GM12878 (cell line): Measurements from ENCODE around the gene ABHD2. TPM values are rescaled to one million over a fixed set of nuclear protein-coding genes. Genes with fewer than 3 reads are reported as not detected.

Source experiments
- ATAC-seq: fragments of 200-7000 bp; cut with Tn5 transposase; 3 replicates; pipeline ENCODE4 v1.9.1; 2020; ENCODE audit warnings: mild to moderate bottlenecking, moderate library complexity
- BruUV-seq: library from RNA; stranded (reverse); fragments of 400-500 nt; replicated peaks from 2 replicates; lab custom pipeline; 2021; lab: Mats Ljungman, UMichigan
- CTCF ChIA-PET: fragments of 300-600 bp; sonication (Branson Sonifier 250); formaldehyde crosslinking; extraction: SDS; loops from one replicate; lab custom pipeline; 2021; ENCODE audit warnings: inconsistent platforms; lab: Yijun Ruan, JAX
- POLR2A ChIA-PET: fragments of 350-600 bp; formaldehyde crosslinking; extraction: SDS; loops from one replicate; lab custom pipeline; 2021; ENCODE audit warnings: inconsistent platforms; lab: Charles Lee
- RAD21 ChIA-PET: fragments of 300-600 bp; sonication (Branson Sonifier 250); formaldehyde crosslinking; loops from one replicate; lab custom pipeline; 2023; ENCODE audit warnings: antibody characterized with exemption; ENCODE audit not compliant: unreplicated experiment; lab: Charles Lee
- SMC1A ChIA-PET: fragments of 300-600 bp; sonication (Branson Sonifier 250); formaldehyde crosslinking; loops from one replicate; lab custom pipeline; 2023; ENCODE audit not compliant: unreplicated experiment, uncharacterized antibody; lab: Charles Lee
- DNase-seq: peaks from one replicate; pipeline ENCODE4 v3.0.0-alpha.2; 2011; ENCODE audit warnings: low read depth, low spot score
- FAIRE-seq: peaks from 3 replicates; lab custom pipeline; 2011; peaks lifted over from hg19 to GRCh38; lab: Jason Lieb, UNC
- H2AFZ ChIP-seq: 2 replicates; pipeline ENCODE4 v1.6.0; 2011; ENCODE audit warnings: low read depth, low read length, control low read depth; ENCODE audit not compliant: control insufficient read depth
- H3K27ac ChIP-seq: 2 replicates; pipeline ENCODE4 v1.5.1; 2011; ENCODE audit warnings: control low read depth; ENCODE audit not compliant: control insufficient read depth, insufficient read depth
- H3K27me3 ChIP-seq, 2 experiments: replicated peaks in 1 of 2; 2 replicates each; pipeline versions ENCODE4 v1.6.0 to v1.6.1; 2011; ENCODE audit warnings: low read length in 1 of 2; ENCODE audit not compliant: control insufficient read depth in 2 of 2, insufficient read depth in 2 of 2
- H3K36me3 ChIP-seq, 2 experiments: 2 replicates each; pipeline ENCODE4 v1.5.1; 2011; ENCODE audit warnings: low read length in 1 of 2; ENCODE audit not compliant: control insufficient read depth in 2 of 2, insufficient read depth in 2 of 2
- H3K4me1 ChIP-seq: 2 replicates; pipeline ENCODE4 v1.6.1; 2011; ENCODE audit warnings: mild to moderate bottlenecking, low read length, moderate library complexity, mixed read lengths; ENCODE audit not compliant: control insufficient read depth, insufficient read depth
- H3K4me2 ChIP-seq: 2 replicates; pipeline ENCODE4 v1.6.0; 2011; ENCODE audit warnings: control low read depth; ENCODE audit not compliant: control insufficient read depth, insufficient read depth
- H3K4me3 ChIP-seq: fragments of 200-600 bp; sonication (generic); 2 replicates; pipeline ENCODE4 v1.5.1; 2016
- H3K79me2 ChIP-seq: 2 replicates; pipeline ENCODE4 v1.6.0; 2011; ENCODE audit warnings: low read length; ENCODE audit not compliant: control insufficient read depth, insufficient read depth
- H3K9ac ChIP-seq: 2 replicates; pipeline ENCODE4 v1.8.0; 2011; ENCODE audit warnings: low read length, control low read depth, mixed read lengths; ENCODE audit not compliant: control insufficient read depth, insufficient read depth
- H3K9me3 ChIP-seq: replicated peaks from 3 replicates; pipeline ENCODE4 v1.5.1; 2011; ENCODE audit warnings: mild to moderate bottlenecking, low read length; ENCODE audit not compliant: control insufficient read depth, insufficient read depth
- H4K20me1 ChIP-seq: 2 replicates; pipeline ENCODE4 v1.6.0; 2011; ENCODE audit not compliant: control insufficient read depth, insufficient read depth
- ATF3 ChIP-seq: IDR thresholded peaks from 2 replicates; pipeline ENCODE4 v1.6.1; 2011; ENCODE audit warnings: low read depth, mild to moderate bottlenecking, low read length, moderate library complexity, borderline replicate concordance; ENCODE audit errors: extremely low read depth
- CHD1 ChIP-seq: IDR thresholded peaks from 2 replicates; pipeline ENCODE4 v1.6.1; 2012; ENCODE audit warnings: low read depth, low read length, improper control_type of control experiment
- E2F8 ChIP-seq: fragments of 450-650 bp; IDR thresholded peaks from 2 replicates; pipeline ENCODE4 v1.6.1; 2018; ENCODE audit warnings: mild to moderate bottlenecking, low read depth, moderate library complexity; ENCODE audit not compliant: partially characterized antibody
- EED ChIP-seq: sonication (generic); IDR thresholded peaks from 2 replicates; pipeline ENCODE4 v1.6.1; 2016; ENCODE audit warnings: antibody characterized with exemption, low read depth
- KAT2A ChIP-seq: conservative IDR thresholded peaks from 2 replicates; pipeline ENCODE4 v1.6.1; 2011; ENCODE audit warnings: low read depth, low read length; ENCODE audit not compliant: control insufficient read depth
- NFYB ChIP-seq: IDR thresholded peaks from 2 replicates; pipeline ENCODE4 v1.6.1; 2011; ENCODE audit warnings: low read depth, mild to moderate bottlenecking, low read length, improper control_type of control experiment, moderate library complexity; ENCODE audit not compliant: insufficient read depth
- TCF7 ChIP-seq: IDR thresholded peaks from 2 replicates; pipeline ENCODE4 v1.6.1; 2014; ENCODE audit warnings: antibody characterized with exemption, borderline replicate concordance
- ZBTB33 ChIP-seq: fragments of 450-650 bp; IDR thresholded peaks from 2 replicates; pipeline ENCODE4 v1.6.1; 2017; ENCODE audit warnings: mild to moderate bottlenecking
- WGBS: methylation state at CpG from one replicate; pipeline ENCODE4 v1.1.6; 2016; ENCODE audit warnings: low lambda C conversion rate; ENCODE audit not compliant: insufficient replicate concordance, insufficient coverage; ENCODE audit errors: missing lambda C conversion rate; 5-methylcytosine and 5-hydroxymethylcytosine counted together
- in situ Hi-C: fragments of 300-500 bp; cut with MboI; formaldehyde crosslinking; loops from 9 replicates; pipeline ENCODE4 v1.14.3; 2018; ENCODE audit warnings: mixed read lengths
- intact Hi-C: fragments of 100-400 bp; cut with micrococcal nuclease; formaldehyde crosslinking; loops from one replicate; pipeline ENCODE4 v1.14.2; 2022; ENCODE audit not compliant: unreplicated experiment
- polyA plus RNA-seq, 11 experiments: library from polyadenylated mRNA; depleted of rRNA in 4 of 11; unstranded in 6 of 11; stranded (reverse) in 5 of 11; fragments of >200 nt; fragmentation: Nextera tagmentation in 4 of 11; fragmentation: Illumina TruSeq in 1 of 11; extraction: Ambion mirVana in 4 of 11; extraction: Trizol in 1 of 11; gene quantifications; 1 replicate in 1 of 11; 2 replicates in 10 of 11; pipeline versions ENCODE4 v1.2.1 to v1.2.3, GENCODE V29; 2011 to 2016; ENCODE audit warnings: inconsistent platforms in 2 of 11, missing spikeins in 2 of 11, low read depth in 1 of 11
- total RNA-seq, 4 experiments: library from RNA; depleted of rRNA in 3 of 4; stranded (reverse); fragments of >200 nt in 3 of 4; fragmentation: Illumina TruSeq in 1 of 4; extraction: Trizol in 1 of 4; gene quantifications; 2 replicates each; pipeline versions ENCODE4 v1.2.1 to v1.2.3, GENCODE V29; 2013 to 2021

The ABHD2 gene
- total and polyA plus RNA-seq, 10 of the 15 experiments (the other 5 are each of a cell fraction or from before 2014, with no cell fraction given) = 1.2 to 33.6 (median 20.4) TPM

GRCh38 chr15:89149501-89150101 lies 61.3 kb downstream of the ABHD2 start:
- intact Hi-C loops = no loop called here
- H3K9me3 ChIP-seq = no peaks in the 10 kb centered on the region
- no TSS peak for BruUV-seq
- peaks cover 0 to 5% of the 10 kb centered on the region in 2 experiments; a peak in 3 of 4 replicates for H3K36me3 ChIP-seq
- no peak overlapping the region for H2AFZ ChIP-seq
- H3K27ac ChIP-seq = no peak overlapping the region
- ATAC-seq (no peak), FAIRE-seq (no peak), DNase-seq (no peak)
- ChIA-PET RAD21 (interaction anchor here (0.7 to 2.6 kb wide), 3 partner anchors 18 to 92 kb away, joined by 3 to 7 read pairs (median 4); no protein-coding TSS in a partner anchor), CTCF (interaction anchor here (1.0 to 4.9 kb wide), 8 partner anchors 17 to 92 kb away, joined by 3 to 26 read pairs (median 14); no protein-coding TSS in a partner anchor), POLR2A (interaction anchor here (0.8 to 1.4 kb wide), 2 partner anchors 11 to 18 kb away, joined by 3 read pairs; no protein-coding TSS in a partner anchor), SMC1A (interaction anchor here (1.0 to 2.6 kb wide), 8 partner anchors 11 to 92 kb away, joined by 4 to 11 read pairs (median 5); partner anchors contain the start of gene ABHD2)
- H3K4me3 ChIP-seq = no peak overlapping the region
- no peaks in the 10 kb centered on the region for H4K20me1 ChIP-seq
- WGBS = 86% methylated on average over 7 of the region's 7 CpGs
- no peaks in the 10 kb centered on the region for H3K4me1 ChIP-seq
- no peaks in the 10 kb centered on the region for H3K27me3 ChIP-seq
- TF ChIP-seq ZBTB33 (no peak), KAT2A (no peak), ATF3 (no peak), CHD1 (no peak), E2F8 (no peak), EED (no peak), TCF7 (no peak), NFYB (no peak)
- no peaks in the 10 kb centered on the region for H3K79me2 ChIP-seq
- H3K9ac ChIP-seq = no peak overlapping the region
- no peak overlapping the region for H3K4me2 ChIP-seq
- in situ Hi-C loops = no loop called here
